Spleen (tissue), 11 donors: ENCODE data around the gene ZNF771. TPM values are rescaled to one million over a fixed set of nuclear protein-coding genes. Genes with fewer than 3 reads are reported as not detected.
"Not testable (repeated sequence)": the region's sequence is repeated elsewhere in the genome, so short reads cannot be mapped to it uniquely, and the experiment has no call there.

Source experiments
- DNase-seq: peaks from one replicate; pipeline ENCODE4 v3.0.0-alpha.2; 2020
- H3K27ac ChIP-seq, 8 donors: fragments of 200-600 bp; sonication (generic) in 7 of 8; 1 replicate in 4 of 8; 2 replicates in 4 of 8; pipeline versions ENCODE4 v1.5.0 to v1.8.0; 2016 to 2021; ENCODE audit warnings: inconsistent platforms in 4 of 8, mild to moderate bottlenecking in 4 of 8, moderate library complexity in 1 of 8
- H3K27me3 ChIP-seq, 7 donors: fragments of 200-600 bp; sonication (generic) in 6 of 7; replicated peaks in 1 of 7; 1 replicate in 4 of 7; 2 replicates in 3 of 7; pipeline versions ENCODE4 v1.5.0 to v1.8.0; 2016 to 2021; ENCODE audit warnings: inconsistent platforms in 3 of 7, mild to moderate bottlenecking in 1 of 7
- H3K36me3 ChIP-seq, 6 donors: fragments of 200-600 bp; sonication (generic) in 5 of 6; 1 replicate in 4 of 6; 2 replicates in 2 of 6; pipeline versions ENCODE4 v1.5.0 to v1.8.0; 2016 to 2021; ENCODE audit warnings: inconsistent platforms in 2 of 6
- H3K4me1 ChIP-seq, 6 donors: fragments of 200-600 bp; sonication (generic) in 5 of 6; 1 replicate in 3 of 6; 2 replicates in 3 of 6; pipeline versions ENCODE4 v1.5.0 to v1.8.0; 2016 to 2021; ENCODE audit warnings: inconsistent platforms in 3 of 6
- H3K4me3 ChIP-seq, 8 donors: fragments of 200-600 bp; sonication (generic) in 7 of 8; 1 replicate in 4 of 8; 2 replicates in 4 of 8; pipeline versions ENCODE4 v1.5.0 to v1.8.0; 2016 to 2021; ENCODE audit warnings: inconsistent platforms in 4 of 8, mild to moderate bottlenecking in 4 of 8, moderate library complexity in 2 of 8
- H3K9me3 ChIP-seq, 8 donors: fragments of 200-600 bp; sonication (generic) in 7 of 8; 1 replicate in 4 of 8; 2 replicates in 4 of 8; pipeline versions ENCODE4 v1.5.0 to v1.8.0; 2016 to 2021; ENCODE audit warnings: inconsistent platforms in 4 of 8
- CTCF ChIP-seq, 11 experiments: fragments of 200-600 bp in 7 of 11; fragments of 450-650 bp in 4 of 11; sonication (generic) in 4 of 11; IDR thresholded peaks in 8 of 11; conservative IDR thresholded peaks in 3 of 11; 1 replicate in 7 of 11; 2 replicates in 4 of 11; pipeline versions ENCODE4 v1.4.0 to v1.8.0; 2016 to 2021; ENCODE audit warnings: antibody characterized with exemption in 11 of 11, inconsistent platforms in 4 of 11, mild to moderate bottlenecking in 1 of 11
- POLR2A ChIP-seq, 3 donors: fragments of 450-650 bp; IDR thresholded peaks; one replicate each; pipeline ENCODE4 v1.5.1; 2017; ENCODE audit warnings: antibody characterized with exemption in 3 of 3, mild to moderate bottlenecking in 1 of 3
- POLR2AphosphoS5 ChIP-seq, 3 donors: sonication (generic); formaldehyde crosslinking; IDR thresholded peaks; one replicate each; pipeline ENCODE4 v1.5.1; 2017; ENCODE audit warnings: antibody characterized with exemption in 3 of 3
- WGBS, 5 donors: extraction: QIAGEN DNeasy Blood & Tissue Kit in 3 of 5; methylation state at CpG; one replicate each; pipeline versions ENCODE4 v1.1.5 to v1.1.7; 2013 to 2018; 5-methylcytosine and 5-hydroxymethylcytosine counted together
- intact Hi-C: fragments of 100-400 bp; cut with DNase I; formaldehyde crosslinking; loops from one replicate; pipeline ENCODE4 v1.15.0; 2023; ENCODE audit warnings: low total_unique reads
- polyA plus RNA-seq, 3 donors: library from polyadenylated mRNA; stranded (reverse); fragments of 200-250 nt; gene quantifications; one replicate each; pipeline ENCODE4 v1.2.1, GENCODE V29; 2013
- total RNA-seq, 7 donors: library from RNA; depleted of rRNA in 3 of 7; stranded (reverse); fragments of >200 nt in 3 of 7; fragmentation: NEBNext Ultra II Directional in 4 of 7; extraction: Animal tissue kit (Norgen Biotek cat#: 25700) in 4 of 7; gene quantifications; one replicate each; pipeline versions ENCODE4 v1.1.0 to v1.2.1, GENCODE V29; 2016 to 2021
- donor health status: healthy with polysubstance abuse.
- donor health status: DM: no; HTN: no; CAD: no; lungs with moderate emphysema.
- donor health status: DM: no; HTN: no; CAD: no.
- donor health status: Bipolar disorder and iron deficiency.
- donor health status: healthy.
- donor health status: DM: no; HTN: no; CAD: no.
- donor health status: DM: yes; HTN: yes; CAD: no.

ZNF771 gene
- total and polyA plus RNA-seq, 10 donors, result 2.2 to 10.2 (median 3.1) TPM

- H3K4me3 ChIP-seq, result no peak overlapping the region
- peaks cover 6 to 48% (median 21%) of the 10 kb centered on the region in 6 donors for H3K4me1 ChIP-seq
- no peak for DNase-seq
- intact Hi-C loops, result no loop called here
- H3K36me3 ChIP-seq, result no peaks in the 10 kb centered on the region
- peak overlapping the region in 5 of 8 donors; percentile 52 to 83 (median 77) for H3K27ac ChIP-seq
- no peaks in the 10 kb centered on the region for H3K9me3 ChIP-seq
- TF ChIP-seq POLR2AphosphoS5 (IDR thresholded peaks at IDR 0.05) (no peak), CTCF (IDR thresholded peaks at IDR 0.05 in 8 of 11, conservative IDR thresholded peaks at IDR 0.05 in 3 of 11) (no peak), POLR2A (IDR thresholded peaks at IDR 0.05) (no peak)
- 82 to 86% (median 83%) methylated on average over 16 of the region's 16 CpGs for WGBS, 5 donors
- H3K27me3 ChIP-seq, result no peaks in the 10 kb centered on the region
Measured at GRCh38 chr16:30457743-30458560, 50.5 kb downstream of the ZNF771 start.

- peaks cover 6 to 48% (median 21%) of the 10 kb centered on the region in 6 donors for H3K4me1 ChIP-seq
- no peaks in the 10 kb centered on the region for H3K27me3 ChIP-seq
- no peak for TF ChIP-seq POLR2A (IDR thresholded peaks at IDR 0.05)
- TF ChIP-seq POLR2AphosphoS5 (IDR thresholded peaks at IDR 0.05), result peak; percentile 67 to 89 (median 80)
- 31 to 37% (median 33%) methylated on average over 21 to 22 of the region's 22 CpGs for WGBS, 5 donors
- H3K4me3 ChIP-seq, result peak overlapping the region in 1 of 8 donors; percentile 30
- intact Hi-C loops, result no loop called here
- peak overlapping the region; percentile 4 to 83 (median 62) for H3K27ac ChIP-seq
- no peaks in the 10 kb centered on the region for H3K9me3 ChIP-seq
- DNase-seq, result peak; percentile 94
- no peaks in the 10 kb centered on the region for H3K36me3 ChIP-seq
Measured at GRCh38 chr16:30458561-30459394, 51.4 kb downstream of the ZNF771 start.

GRCh38 chr16:30459456-30459855, 52.0 kb downstream of the ZNF771 start:
- TF ChIP-seq POLR2AphosphoS5 (IDR thresholded peaks at IDR 0.05) (no peak), CTCF (IDR thresholded peaks at IDR 0.05 in 8 of 11, conservative IDR thresholded peaks at IDR 0.05 in 3 of 11) (no peak), POLR2A (IDR thresholded peaks at IDR 0.05) (no peak)
- peaks cover 6 to 48% (median 21%) of the 10 kb centered on the region in 6 donors for H3K4me1 ChIP-seq
- intact Hi-C loops, result no loop called here
- no peak for DNase-seq
- H3K9me3 ChIP-seq, result no peaks in the 10 kb centered on the region
- WGBS, 5 donors, result 73 to 78% (median 76%) methylated on average over 11 of the region's 11 CpGs
- H3K27me3 ChIP-seq, result no peaks in the 10 kb centered on the region
- no peaks in the 10 kb centered on the region for H3K36me3 ChIP-seq
- H3K27ac ChIP-seq, result peak overlapping the region; percentile 4 to 83 (median 62)
- H3K4me3 ChIP-seq, result no peak overlapping the region

GRCh38 chr16:30461426-30461825, 54.0 kb downstream of the ZNF771 start:
- peaks cover 6 to 48% (median 21%) of the 10 kb centered on the region in 6 donors for H3K4me1 ChIP-seq
- H3K27me3 ChIP-seq, H3K9me3 ChIP-seq, H3K36me3 ChIP-seq, H3K27ac ChIP-seq, DNase-seq, intact Hi-C loops, H3K4me3 ChIP-seq: not testable (repeated sequence)
- WGBS, 5 donors, result 48 to 61% (median 56%) methylated on average over 5 of the region's 5 CpGs

- 76 to 90% (median 83%) methylated on average over 7 of the region's 7 CpGs for whole genome bisulfite sequencing, 5 donors
- Histone ChIP-seq H3K27ac (no peak overlapping the region), H3K4me3 (no peak overlapping the region), H3K27me3 (no peaks in the 10 kb centered on the region), H3K4me1 (peaks cover 5 to 40% (median 11%) of the 10 kb centered on the region in 6 donors), H3K9me3 (no peaks in the 10 kb centered on the region), H3K36me3 (no peaks in the 10 kb centered on the region)
- TF ChIP-seq POLR2A (IDR thresholded peaks at IDR 0.05), result no peak
- TF ChIP-seq POLR2AphosphoS5 (IDR thresholded peaks at IDR 0.05), result no peak
- TF ChIP-seq CTCF (IDR thresholded peaks at IDR 0.05 in 8 of 11, conservative IDR thresholded peaks at IDR 0.05 in 3 of 11), result no peak
- DNase-seq, result no peak
- intact Hi-C loops, result no loop called here
Measured at GRCh38 chr16:30464078-30464477, 56.7 kb downstream of the ZNF771 start.
